Caco-2 (cell line): Measurements from ENCODE around the gene PRLHR. TPM values are rescaled to one million over a fixed set of nuclear protein-coding genes. Genes with fewer than 3 reads are reported as not detected.

ENCODE experiments used
- BruUV-seq: library from RNA; stranded (reverse); fragments of 400-500 nt; replicated peaks from 2 replicates; lab custom pipeline; 2021; lab: Mats Ljungman, UMichigan
- CTCF ChIA-PET: fragments of 300-600 bp; sonication (Branson Sonifier 250); formaldehyde crosslinking; loops from one replicate; lab custom pipeline; 2022; ENCODE audit warnings: antibody characterized with exemption; lab: Charles Lee
- POLR2A ChIA-PET: fragments of 300-600 bp; sonication (Branson Sonifier 250); formaldehyde crosslinking; loops from one replicate; lab custom pipeline; 2022; ENCODE audit warnings: antibody characterized with exemption; lab: Charles Lee
- DNase-seq, 2 experiments: peaks; one replicate each; pipeline versions ENCODE4 v3.0.0 to v3.0.0-alpha.2; 2020 to 2022
- H3K27me3 ChIP-seq: replicated peaks from 2 replicates; pipeline ENCODE4 v1.6.0; 2011; ENCODE audit warnings: low read length; ENCODE audit not compliant: control insufficient read depth, insufficient read depth
- H3K36me3 ChIP-seq: 2 replicates; pipeline ENCODE4 v1.5.1; 2011; ENCODE audit warnings: low read length; ENCODE audit not compliant: control insufficient read depth, insufficient read depth
- H3K4me1 ChIP-seq: fragments of 250-450 bp; sonication (Bioruptor Pico); 2 replicates; pipeline ENCODE4 v1.5.1; 2020; ENCODE audit warnings: mild to moderate bottlenecking
- H3K4me3 ChIP-seq: 2 replicates; pipeline ENCODE4 v1.5.1; 2011; ENCODE audit warnings: low read depth, mild to moderate bottlenecking, control low read depth, low read length
- H3K9me3 ChIP-seq: fragments of 250-450 bp; sonication (Bioruptor Pico); 2 replicates; pipeline ENCODE4 v1.5.1; 2020; ENCODE audit warnings: mild to moderate bottlenecking, moderate library complexity
- H3K27ac Mint-ChIP-seq: one replicate; pipeline ENCODE4 v1.8.0; 2022; ENCODE audit warnings: mixed read lengths; ENCODE audit not compliant: unreplicated experiment
- H3K27me3 Mint-ChIP-seq: one replicate; pipeline ENCODE4 v1.8.0; 2022; ENCODE audit warnings: mixed read lengths; ENCODE audit not compliant: insufficient read depth, unreplicated experiment
- H3K36me3 Mint-ChIP-seq: one replicate; pipeline ENCODE4 v1.8.0; 2022; ENCODE audit warnings: mild to moderate bottlenecking, mixed read lengths; ENCODE audit not compliant: insufficient read depth, unreplicated experiment
- H3K4me1 Mint-ChIP-seq: one replicate; pipeline ENCODE4 v1.8.0; 2022; ENCODE audit warnings: low read depth, mixed read lengths; ENCODE audit not compliant: unreplicated experiment
- H3K4me3 Mint-ChIP-seq: one replicate; pipeline ENCODE4 v1.8.0; 2022; ENCODE audit warnings: mild to moderate bottlenecking, moderate library complexity, mixed read lengths; ENCODE audit not compliant: unreplicated experiment
- H3K9me3 Mint-ChIP-seq: one replicate; pipeline ENCODE4 v1.8.0; 2022; ENCODE audit warnings: mixed read lengths; ENCODE audit not compliant: unreplicated experiment
- CTCF ChIP-seq, 2 experiments: fragments of 200-600 bp in 1 of 2; IDR thresholded peaks; 1 replicate in 1 of 2; 2 replicates in 1 of 2; pipeline versions ENCODE4 v1.5.1 to v1.8.0; 2011 to 2022; ENCODE audit warnings: antibody characterized with exemption in 1 of 2, control low read depth in 1 of 2, inconsistent platforms in 1 of 2, low read depth in 1 of 2, low read length in 1 of 2, mild to moderate bottlenecking in 1 of 2, moderate library complexity in 1 of 2; ENCODE audit not compliant: insufficient read depth in 1 of 2, severe bottlenecking in 1 of 2, unreplicated experiment in 1 of 2
- intact Hi-C: fragments of 100-400 bp; cut with micrococcal nuclease; formaldehyde crosslinking; loops from one replicate; pipeline ENCODE4 v1.10.0; 2022; ENCODE audit not compliant: unreplicated experiment
- total RNA-seq: library from RNA; stranded (reverse); gene quantifications from 2 replicates; pipeline ENCODE4 v1.2.3, GENCODE V29; 2022

The PRLHR gene
- total RNA-seq, 1 experiment from 2014 or later: not detected

GRCh38 chr10:118628397-118628796, 32.9 kb upstream of the PRLHR start:
- BruUV-seq: no TSS peak
- H3K4me3 ChIP-seq: no peak overlapping the region
- H3K27ac Mint-ChIP-seq: no peak overlapping the region
- no peak overlapping the region for H3K4me3 Mint-ChIP-seq
- H3K36me3 Mint-ChIP-seq: no peaks in the 10 kb centered on the region
- no peaks in the 10 kb centered on the region for H3K9me3 ChIP-seq
- no peaks in the 10 kb centered on the region for H3K27me3 ChIP-seq
- no peak for DNase-seq
- H3K27me3 Mint-ChIP-seq: peaks cover 25% of the 10 kb centered on the region
- H3K4me1 Mint-ChIP-seq: no peaks in the 10 kb centered on the region
- ChIA-PET POLR2A (no interaction called here), CTCF (no interaction called here)
- H3K4me1 ChIP-seq: no peaks in the 10 kb centered on the region
- no peaks in the 10 kb centered on the region for H3K9me3 Mint-ChIP-seq
- intact Hi-C loops: no loop called here
- TF ChIP-seq CTCF (IDR thresholded peaks at IDR 0.05; ENCODE audit: insufficient read depth in 1 of 2, low read depth in 1 of 2, low read length in 1 of 2, severe bottlenecking in 1 of 2, unreplicated experiment in 1 of 2): no peak
- no peaks in the 10 kb centered on the region for H3K36me3 ChIP-seq

- BruUV-seq: no TSS peak
- Mint-ChIP-seq H3K36me3 (no peaks in the 10 kb centered on the region), H3K4me1 (no peaks in the 10 kb centered on the region), H3K4me3 (no peak overlapping the region), H3K27me3 (peaks cover 30% of the 10 kb centered on the region), H3K9me3 (no peaks in the 10 kb centered on the region), H3K27ac (no peak overlapping the region)
- no peak for DNase-seq
- Histone ChIP-seq H3K36me3 (no peaks in the 10 kb centered on the region), H3K9me3 (no peaks in the 10 kb centered on the region), H3K4me3 (no peak overlapping the region), H3K4me1 (no peaks in the 10 kb centered on the region), H3K27me3 (no peaks in the 10 kb centered on the region)
- ChIA-PET POLR2A (no interaction called here), CTCF (no interaction called here)
- intact Hi-C loops: no loop called here
- TF ChIP-seq CTCF (IDR thresholded peaks at IDR 0.05; ENCODE audit: insufficient read depth in 1 of 2, low read depth in 1 of 2, low read length in 1 of 2, severe bottlenecking in 1 of 2, unreplicated experiment in 1 of 2): no peak
Observed at GRCh38 chr10:118626953-118627352, 31.5 kb upstream of the PRLHR start.

GRCh38 chr10:118625504-118625903, 30.1 kb upstream of the PRLHR start:
- CTCF ChIA-PET: no interaction called here
- no peak for DNase-seq
- Histone ChIP-seq H3K4me3 (no peak overlapping the region), H3K27me3 (no peaks in the 10 kb centered on the region), H3K4me1 (no peaks in the 10 kb centered on the region), H3K9me3 (no peaks in the 10 kb centered on the region), H3K36me3 (no peaks in the 10 kb centered on the region)
- Mint-ChIP-seq H3K4me3 (no peak overlapping the region), H3K4me1 (no peaks in the 10 kb centered on the region), H3K9me3 (no peaks in the 10 kb centered on the region), H3K36me3 (no peaks in the 10 kb centered on the region), H3K27me3 (peaks cover 28% of the 10 kb centered on the region), H3K27ac (no peak overlapping the region)
- BruUV-seq: no TSS peak
- TF ChIP-seq CTCF (IDR thresholded peaks at IDR 0.05; ENCODE audit: insufficient read depth in 1 of 2, low read depth in 1 of 2, low read length in 1 of 2, severe bottlenecking in 1 of 2, unreplicated experiment in 1 of 2): no peak
- POLR2A ChIA-PET: no interaction called here
- intact Hi-C loops: no loop called here
